Bronchial epithelial cell (primary cell): Measurements from ENCODE around the gene HIGD2B. TPM values are rescaled to one million over a fixed set of nuclear protein-coding genes. Genes with fewer than 3 reads are reported as not detected.
A peak's percentile ranks its signal among the peaks of the same experiment; 100 is the strongest.

Source experiments
- DNase-seq: peaks from one replicate; pipeline ENCODE4 v3.0.0-alpha.2; 2010; ENCODE audit warnings: low read depth
- FAIRE-seq: peaks from 2 replicates; lab custom pipeline; 2011; peaks lifted over from hg19 to GRCh38; lab: Jason Lieb, UNC
- H3K27me3 ChIP-seq: 2 replicates; pipeline ENCODE4 v1.5.1; 2011; ENCODE audit warnings: low read length; ENCODE audit not compliant: control insufficient read depth, insufficient read depth
- H3K36me3 ChIP-seq: 2 replicates; pipeline ENCODE4 v1.5.1; 2011; ENCODE audit warnings: low read length; ENCODE audit not compliant: control insufficient read depth, insufficient read depth
- H3K4me3 ChIP-seq: 2 replicates; pipeline ENCODE4 v1.5.1; 2011; ENCODE audit warnings: mild to moderate bottlenecking, low read depth, low read length, control low read depth
- total RNA-seq: library from RNA; depleted of rRNA; stranded (reverse); fragments of >200 nt; gene quantifications from 2 replicates; pipeline ENCODE4 v1.2.1, GENCODE V29; 2014
- TF ChIP-seq, protein P1 (sequence below): IDR thresholded peaks from 2 replicates; pipeline ENCODE4 v1.5.1; 2011; ENCODE audit warnings: mild to moderate bottlenecking, moderate library complexity, low read length, control low read depth, inconsistent platforms; ENCODE audit not compliant: insufficient read depth, severe bottlenecking

The HIGD2B gene
- total RNA-seq: 0.13 TPM in 1 of 2 replicates, not detected in the other

DNA sequence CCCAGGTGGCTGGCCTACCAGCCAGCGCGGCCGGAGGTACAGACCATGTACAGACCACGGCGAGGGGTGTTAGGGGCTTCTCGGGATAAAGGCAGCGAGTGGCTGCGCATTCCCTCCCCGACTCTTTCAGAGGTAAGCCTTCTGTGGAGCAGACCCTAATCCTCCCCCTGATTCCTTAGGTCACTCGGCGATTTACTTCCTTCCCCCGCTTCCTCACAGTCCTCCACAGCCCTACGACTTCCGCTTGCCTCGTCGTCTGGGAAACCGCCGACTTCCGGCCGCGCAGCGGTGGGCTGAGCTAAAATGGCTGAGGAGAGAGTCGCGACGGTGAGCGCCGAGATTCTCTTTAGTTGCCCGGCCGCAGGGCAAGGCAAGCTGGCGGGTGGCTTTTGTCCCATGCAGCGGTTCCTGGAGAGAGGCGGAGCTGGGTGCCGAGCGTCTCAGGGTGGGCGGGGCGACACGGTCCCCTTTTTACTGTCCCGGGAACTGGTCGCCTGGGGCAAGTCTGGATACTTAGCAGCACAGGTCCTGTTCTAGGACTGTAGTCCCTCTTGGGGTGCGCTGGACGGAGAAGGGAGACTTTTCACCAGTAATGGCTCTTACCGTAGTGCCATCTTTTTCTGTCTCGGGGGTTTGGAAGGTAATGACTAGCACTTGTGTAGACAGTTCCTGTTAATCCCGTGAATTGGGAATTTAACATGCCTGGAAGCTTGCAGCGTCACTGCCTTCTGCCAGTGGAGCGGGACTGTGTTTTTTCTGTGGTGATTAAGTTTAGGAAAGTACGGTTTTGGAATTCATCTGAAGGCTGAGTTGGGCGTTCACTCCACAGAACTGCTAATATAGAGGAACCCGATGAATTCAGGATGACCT lies at the start of gene HIGD2B, which contains the start of gene BBS4:
TSS of gene HIGD2B (minus strand) at position 258 of the 870 bp plus-strand sequence. CDS start 9,808 bp downstream, outside the sequence.
TSS of gene BBS4 (plus strand) at position 283 of the 870 bp plus-strand sequence. CDS start at position 304, 21 bp downstream.
- peak; percentile 81 for DNase-seq

GRCh38 chr15:72735111-72735510 lies 49.1 kb upstream of the HIGD2B start:
- FAIRE-seq (no peak), DNase-seq (no peak)
- no peaks in the 10 kb centered on the region for H3K36me3 ChIP-seq
- H3K4me3 ChIP-seq: no peak overlapping the region
- no peaks in the 10 kb centered on the region for H3K27me3 ChIP-seq
- TF ChIP-seq, protein P1, sequence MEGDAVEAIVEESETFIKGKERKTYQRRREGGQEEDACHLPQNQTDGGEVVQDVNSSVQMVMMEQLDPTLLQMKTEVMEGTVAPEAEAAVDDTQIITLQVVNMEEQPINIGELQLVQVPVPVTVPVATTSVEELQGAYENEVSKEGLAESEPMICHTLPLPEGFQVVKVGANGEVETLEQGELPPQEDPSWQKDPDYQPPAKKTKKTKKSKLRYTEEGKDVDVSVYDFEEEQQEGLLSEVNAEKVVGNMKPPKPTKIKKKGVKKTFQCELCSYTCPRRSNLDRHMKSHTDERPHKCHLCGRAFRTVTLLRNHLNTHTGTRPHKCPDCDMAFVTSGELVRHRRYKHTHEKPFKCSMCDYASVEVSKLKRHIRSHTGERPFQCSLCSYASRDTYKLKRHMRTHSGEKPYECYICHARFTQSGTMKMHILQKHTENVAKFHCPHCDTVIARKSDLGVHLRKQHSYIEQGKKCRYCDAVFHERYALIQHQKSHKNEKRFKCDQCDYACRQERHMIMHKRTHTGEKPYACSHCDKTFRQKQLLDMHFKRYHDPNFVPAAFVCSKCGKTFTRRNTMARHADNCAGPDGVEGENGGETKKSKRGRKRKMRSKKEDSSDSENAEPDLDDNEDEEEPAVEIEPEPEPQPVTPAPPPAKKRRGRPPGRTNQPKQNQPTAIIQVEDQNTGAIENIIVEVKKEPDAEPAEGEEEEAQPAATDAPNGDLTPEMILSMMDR: no peak

More for the DNA sequence above, at the start of gene HIGD2B, which contains the start of gene BBS4:
- H3K36me3 ChIP-seq: no peaks in the 10 kb centered on the region
- TF ChIP-seq, protein P1: no peak
- H3K4me3 ChIP-seq: peak within 1 kb of the TSS; percentile 77
- H3K27me3 ChIP-seq: no peaks in the 10 kb centered on the region
- FAIRE-seq: no peak

GRCh38 chr15:72733941-72734738 lies 48.2 kb upstream of the HIGD2B start:
- DNase-seq: no peak
- no peaks in the 10 kb centered on the region for H3K27me3 ChIP-seq
- TF ChIP-seq, protein P1: no peak
- H3K4me3 ChIP-seq: no peak overlapping the region
- H3K36me3 ChIP-seq: no peaks in the 10 kb centered on the region
- FAIRE-seq: no peak

DNA sequence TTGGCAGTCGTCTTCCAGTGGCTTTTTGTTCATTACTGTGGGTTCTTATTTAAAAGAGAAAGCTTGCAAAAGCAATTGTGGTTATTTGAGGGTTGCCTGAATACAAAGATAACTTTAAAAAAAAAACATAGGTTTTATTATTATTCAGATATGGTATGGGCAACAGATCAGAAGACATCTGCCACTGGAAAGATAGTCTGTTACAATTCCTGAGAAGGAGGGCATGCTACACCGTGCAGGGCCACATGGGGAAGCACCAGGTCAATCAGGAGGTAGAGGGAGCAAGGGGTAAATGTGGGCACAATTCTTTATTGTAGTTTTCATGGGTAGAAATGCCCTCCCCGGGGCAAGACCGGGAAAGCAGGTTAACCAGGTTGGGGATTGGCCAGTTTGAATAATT lies 46.5 kb upstream of the HIGD2B start:
- TF ChIP-seq, protein P1: no peak
- DNase-seq (no peak), FAIRE-seq (no peak)
- Histone ChIP-seq H3K36me3 (no peaks in the 10 kb centered on the region), H3K27me3 (no peaks in the 10 kb centered on the region), H3K4me3 (no peak overlapping the region)

- FAIRE-seq: no peak
- no peak for DNase-seq
- no peak overlapping the region for H3K4me3 ChIP-seq
- no peaks in the 10 kb centered on the region for H3K27me3 ChIP-seq
- H3K36me3 ChIP-seq: no peaks in the 10 kb centered on the region
- TF ChIP-seq, protein P1: no peak
These were observed 46.1 kb upstream of the HIGD2B start for GRCh38 chr15:72732086-72732485.
